Activated T-cell treated with anti-CD3 and anti-CD28 coated beads, Interleukin-2, amount 50 U/mL, for 4 hours (primary cell): ENCODE results near the gene SNCAIP. TPM values are rescaled to one million over a fixed set of nuclear protein-coding genes. Genes with fewer than 3 reads are reported as not detected.

ENCODE experiments used
- ATAC-seq, 2 donors: fragments of 200-7000 bp; cut with Tn5 transposase; one replicate each; pipeline ENCODE4 v1.10.0; 2021
- DNase-seq: peaks from one replicate; pipeline ENCODE4 v3.0.0-alpha.2; 2020
- H3K27me3 Mint-ChIP-seq: one replicate; pipeline ENCODE4 v1.8.0; 2021; ENCODE audit warnings: low read depth, mixed read lengths
- H3K36me3 Mint-ChIP-seq: one replicate; pipeline ENCODE4 v1.8.0; 2022; ENCODE audit warnings: mixed read lengths; ENCODE audit not compliant: insufficient read depth
- H3K4me1 Mint-ChIP-seq: one replicate; pipeline ENCODE4 v1.8.0; 2021; ENCODE audit warnings: low read depth, mixed read lengths
- H3K4me3 Mint-ChIP-seq: one replicate; pipeline ENCODE4 v1.8.0; 2021; ENCODE audit warnings: mild to moderate bottlenecking, moderate library complexity, mixed read lengths
- H3K9me3 Mint-ChIP-seq: one replicate; pipeline ENCODE4 v1.8.0; 2021; ENCODE audit warnings: mixed read lengths
- total RNA-seq, 3 donors: library from RNA; stranded (reverse); gene quantifications; one replicate each; pipeline ENCODE4 v1.2.1, GENCODE V29; 2021

The SNCAIP gene
- total RNA-seq, 3 donors from 2014 or later = not detected

DNA sequence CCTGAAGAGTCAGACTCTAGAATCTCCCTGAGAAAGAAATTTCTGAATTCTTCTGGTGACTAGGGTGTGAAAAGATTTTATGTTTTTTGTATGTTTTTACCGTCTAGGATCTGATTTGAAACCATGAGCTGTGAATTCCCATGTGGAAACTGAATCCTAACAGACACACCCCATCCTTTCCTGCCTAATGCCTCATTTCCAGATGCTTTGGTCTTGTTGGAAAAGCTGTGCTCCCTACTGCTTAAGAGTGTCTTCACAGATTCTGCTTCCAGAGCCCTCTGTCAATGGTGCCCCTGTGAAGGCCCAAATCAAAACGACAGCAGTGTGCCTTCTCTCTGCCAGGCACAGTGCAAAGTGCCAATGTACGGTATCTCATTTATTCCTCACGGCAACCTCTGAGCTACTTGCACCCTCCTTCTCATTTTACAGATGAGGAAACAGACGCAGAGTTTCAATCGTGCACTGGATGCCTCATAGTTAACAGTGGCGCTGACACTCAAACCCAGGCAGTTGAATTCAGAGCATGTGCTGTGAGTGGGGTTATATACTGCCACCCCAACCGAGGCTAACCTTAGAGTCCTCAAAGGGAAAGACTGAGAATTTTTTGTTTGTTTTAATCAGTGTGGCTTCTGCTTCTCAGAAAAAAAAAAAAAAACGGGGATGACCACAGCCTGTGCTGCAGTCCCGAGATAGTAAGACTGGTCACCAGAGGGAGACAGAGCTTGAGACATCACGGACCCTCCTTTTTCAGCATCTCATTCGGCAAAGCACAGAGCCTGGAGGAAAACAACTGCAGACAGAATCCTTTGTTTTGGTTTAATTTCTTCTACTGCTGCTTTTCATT, 188.4 kb downstream of the SNCAIP start:
- no peak for ATAC-seq
- H3K36me3 Mint-ChIP-seq = no peaks in the 10 kb centered on the region
- H3K9me3 Mint-ChIP-seq = no peaks in the 10 kb centered on the region
- DNase-seq = no peak
- no peak overlapping the region for H3K4me3 Mint-ChIP-seq
- H3K4me1 Mint-ChIP-seq = no peaks in the 10 kb centered on the region
- no peaks in the 10 kb centered on the region for H3K27me3 Mint-ChIP-seq

DNA sequence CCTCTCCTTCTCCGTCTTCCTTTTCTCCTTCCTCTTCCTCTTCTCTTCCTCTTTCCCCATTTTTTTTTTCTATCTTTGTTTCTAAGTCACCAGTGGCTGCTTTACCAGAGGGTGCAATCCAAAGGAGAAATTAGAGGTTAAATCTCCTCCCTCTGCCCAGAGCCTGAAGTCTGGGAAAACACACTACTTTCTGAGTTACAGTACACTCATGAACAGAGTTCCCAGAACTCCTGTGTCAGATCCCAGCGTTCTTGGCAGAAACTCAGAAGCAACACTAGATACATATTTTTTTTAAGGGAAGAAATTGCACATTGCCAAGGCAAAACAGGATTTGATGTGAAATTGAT, 189.0 kb downstream of the SNCAIP start:
- ATAC-seq (no peak), DNase-seq (no peak)
- Mint-ChIP-seq H3K36me3 (no peaks in the 10 kb centered on the region), H3K4me3 (no peak overlapping the region), H3K4me1 (no peaks in the 10 kb centered on the region), H3K9me3 (no peaks in the 10 kb centered on the region), H3K27me3 (no peaks in the 10 kb centered on the region)

GRCh38 chr5:122507045-122507444, 195.0 kb downstream of the SNCAIP start:
- Mint-ChIP-seq H3K36me3 (no peaks in the 10 kb centered on the region), H3K27me3 (no peaks in the 10 kb centered on the region), H3K9me3 (no peaks in the 10 kb centered on the region), H3K4me1 (no peaks in the 10 kb centered on the region), H3K4me3 (no peak overlapping the region)
- ATAC-seq (no peak), DNase-seq (no peak)

DNA sequence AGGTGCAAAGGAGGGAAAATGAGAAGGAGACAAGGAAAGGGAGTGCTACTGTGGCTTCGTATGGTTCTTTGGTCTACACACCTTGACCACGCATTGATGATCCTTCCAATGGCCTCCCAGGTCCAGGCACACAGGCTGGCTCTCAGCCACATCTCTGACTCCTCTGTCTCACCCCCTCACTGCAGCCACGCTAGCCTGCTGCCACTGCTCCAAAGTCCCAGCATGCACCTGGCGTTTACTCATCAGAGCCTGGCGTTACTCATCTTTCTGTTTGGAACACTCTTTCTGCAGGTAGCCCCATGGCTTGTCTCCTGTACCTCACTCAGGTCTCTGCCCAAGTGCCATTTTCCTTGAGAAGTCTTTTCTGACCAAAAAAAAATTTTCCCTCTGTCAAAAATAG, 195.5 kb downstream of the SNCAIP start:
- Mint-ChIP-seq H3K4me3 (no peak overlapping the region), H3K4me1 (no peaks in the 10 kb centered on the region), H3K36me3 (no peaks in the 10 kb centered on the region), H3K27me3 (no peaks in the 10 kb centered on the region), H3K9me3 (no peaks in the 10 kb centered on the region)
- DNase-seq = no peak
- ATAC-seq = no peak

- H3K27me3 Mint-ChIP-seq = no peaks in the 10 kb centered on the region
- no peak overlapping the region for H3K4me3 Mint-ChIP-seq
- ATAC-seq (no peak), DNase-seq (no peak)
- H3K9me3 Mint-ChIP-seq = no peaks in the 10 kb centered on the region
- H3K4me1 Mint-ChIP-seq = no peaks in the 10 kb centered on the region
- no peaks in the 10 kb centered on the region for H3K36me3 Mint-ChIP-seq
These were observed 196.6 kb downstream of the SNCAIP start for GRCh38 chr5:122508623-122509022.

Other genes with a start within 250 kb of the SNCAIP start
- under 1 TPM; 0.20 to 0.40 (median 0.27) TPM for gene LOX, start 234.0 kb upstream of the SNCAIP start, total RNA-seq
- gene ZNF474, start 182.7 kb upstream of the SNCAIP start, total RNA-seq = under 1 TPM in 2 of 3 donors, not detected in 1; 0.25 to 0.40 TPM